HG03095 (cell line): ENCODE data around the gene TAS2R13.

Source experiments
- ATAC-seq: cut with Tn5 transposase; IDR thresholded peaks from one replicate; pipeline ENCODE4 v1.9.1; 2021; ENCODE audit warnings: moderate library complexity; ENCODE audit not compliant: unreplicated experiment

Gene TAS2R13, protein sequence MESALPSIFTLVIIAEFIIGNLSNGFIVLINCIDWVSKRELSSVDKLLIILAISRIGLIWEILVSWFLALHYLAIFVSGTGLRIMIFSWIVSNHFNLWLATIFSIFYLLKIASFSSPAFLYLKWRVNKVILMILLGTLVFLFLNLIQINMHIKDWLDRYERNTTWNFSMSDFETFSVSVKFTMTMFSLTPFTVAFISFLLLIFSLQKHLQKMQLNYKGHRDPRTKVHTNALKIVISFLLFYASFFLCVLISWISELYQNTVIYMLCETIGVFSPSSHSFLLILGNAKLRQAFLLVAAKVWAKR

GRCh38 chr12:10909462-10909861 is at the start of gene TAS2R13:
TAS2R13 (minus strand) TSS chr12:10909562; CDS start chr12:10909298, 264 bp downstream.
- no peak for ATAC-seq

DNA sequence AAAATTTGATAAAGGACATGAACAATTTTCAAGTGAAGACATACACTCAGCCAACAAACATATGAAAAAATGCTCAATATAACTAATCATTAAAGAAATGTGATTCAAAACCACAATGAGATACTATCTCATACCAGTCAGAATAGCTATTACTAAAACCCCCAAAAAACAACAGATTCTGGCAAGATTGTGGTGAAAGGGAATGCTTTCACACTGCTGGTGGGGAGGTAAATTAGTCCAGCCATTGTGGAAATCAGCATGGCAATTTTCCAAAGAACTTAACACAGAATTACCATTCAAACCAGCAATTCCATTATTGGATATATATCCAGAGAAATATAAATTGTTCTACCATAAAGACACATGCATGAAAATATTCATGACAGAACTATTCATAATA is 48.4 kb upstream of the TAS2R13 start:
- no peak for ATAC-seq

DNA sequence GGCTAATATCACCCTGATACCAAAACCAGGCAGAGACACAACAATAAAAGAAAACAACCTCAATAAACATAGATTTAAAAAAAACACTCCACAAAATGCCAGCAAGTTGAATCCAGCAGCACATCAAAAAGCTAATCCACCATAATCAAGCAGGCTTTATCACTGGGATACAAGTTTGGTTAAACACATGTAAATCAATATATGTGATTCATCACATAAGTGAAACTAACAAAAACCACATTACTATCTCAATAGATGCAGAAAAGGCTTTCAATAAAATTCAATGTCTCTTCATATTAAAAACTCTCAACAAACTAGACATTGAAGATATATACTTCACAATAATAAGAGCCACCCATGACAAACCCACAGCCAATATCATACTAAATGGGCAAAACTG is 46.7 kb upstream of the TAS2R13 start:
- ATAC-seq = no peak

DNA sequence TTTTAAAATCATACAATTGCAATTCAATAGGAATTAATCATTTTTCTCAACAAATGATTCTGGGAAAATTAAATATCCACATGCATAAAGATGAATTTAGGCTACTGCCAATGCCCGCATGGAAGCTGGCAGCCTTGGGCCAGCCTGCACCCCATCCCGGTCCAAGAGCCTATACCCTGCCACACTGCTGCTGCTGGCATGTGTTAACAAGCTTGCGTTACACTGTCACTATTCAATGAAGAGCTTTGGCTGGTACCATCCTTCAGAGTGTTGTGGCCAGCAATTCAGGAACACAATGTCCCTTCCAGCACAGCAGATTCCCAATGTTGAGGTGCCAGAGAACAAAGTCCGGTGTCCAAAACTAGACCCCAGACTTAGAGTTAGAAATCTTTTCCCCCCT is 43.3 kb upstream of the TAS2R13 start:
- no peak for ATAC-seq

DNA sequence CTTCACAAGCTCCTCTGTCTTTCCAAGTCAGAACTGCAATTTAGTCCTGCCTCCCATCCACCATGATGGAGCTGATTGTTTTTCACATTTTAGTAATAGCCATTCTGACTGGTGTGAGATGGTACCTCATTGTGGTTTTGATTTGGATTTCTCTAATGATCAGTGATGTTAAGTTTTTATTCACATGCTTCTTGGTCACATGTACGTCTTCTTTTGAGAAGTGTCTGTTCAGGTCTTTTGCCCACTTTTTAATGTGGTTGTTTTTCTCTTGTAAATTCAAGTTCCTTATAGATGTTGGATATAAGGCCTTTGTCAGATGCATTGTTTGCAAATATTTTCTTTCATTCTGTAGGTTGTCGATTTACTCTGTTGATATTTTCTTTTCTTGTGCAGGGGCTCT is 33.8 kb upstream of the TAS2R13 start:
- ATAC-seq = no peak

- ATAC-seq = no peak
Measured at GRCh38 chr12:10941916-10942607, 32.7 kb upstream of the TAS2R13 start.

GRCh38 chr12:10941369-10941768 is 32.0 kb upstream of the TAS2R13 start:
- ATAC-seq = no peak

GRCh38 chr12:10940389-10940788 is 31.0 kb upstream of the TAS2R13 start:
- ATAC-seq = no peak

DNA sequence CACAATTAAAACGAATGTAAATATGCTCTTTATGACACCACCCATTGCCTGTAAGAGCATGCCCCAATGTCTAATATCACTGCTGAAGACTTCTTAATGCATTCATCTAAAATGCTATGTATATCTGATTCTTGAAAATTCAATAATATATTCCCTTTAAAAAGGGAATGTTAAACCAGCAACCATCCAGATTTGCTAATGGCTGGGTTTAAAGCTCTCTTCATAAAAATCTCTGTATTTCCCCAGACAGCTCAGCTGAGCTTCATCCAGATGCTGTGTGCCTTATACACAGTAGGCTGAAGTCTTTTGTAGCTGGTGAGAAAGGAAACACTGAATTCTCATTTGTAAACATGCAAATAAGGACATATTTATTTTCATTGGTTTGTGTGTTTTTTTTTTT is 29.8 kb upstream of the TAS2R13 start, which contains the start of gene TAS2R14:
Gene TAS2R14, minus strand, starts transcription at position 101 of the 400 bp plus-strand sequence. Its CDS starts 56 bp downstream, at position 45.
- ATAC-seq = no peak

DNA sequence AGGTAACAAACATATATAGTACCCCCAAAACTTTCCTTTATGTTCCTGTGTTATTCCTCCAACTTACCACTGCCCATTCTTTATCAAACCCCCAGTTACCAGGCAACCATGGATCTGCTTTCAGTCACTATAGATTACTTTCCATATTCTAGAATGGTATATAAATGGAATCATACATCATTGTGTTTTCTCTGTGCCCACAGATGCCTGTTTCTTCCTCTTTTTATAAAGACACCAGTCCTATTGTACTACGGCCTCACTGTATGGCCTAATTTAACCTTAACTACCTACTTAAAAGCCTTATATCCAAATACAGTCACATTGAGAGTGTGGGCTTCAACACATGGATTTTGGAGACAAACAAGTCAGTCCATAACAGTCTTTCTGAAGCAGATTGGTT is 27.1 kb upstream of the TAS2R13 start:
- no peak for ATAC-seq

DNA sequence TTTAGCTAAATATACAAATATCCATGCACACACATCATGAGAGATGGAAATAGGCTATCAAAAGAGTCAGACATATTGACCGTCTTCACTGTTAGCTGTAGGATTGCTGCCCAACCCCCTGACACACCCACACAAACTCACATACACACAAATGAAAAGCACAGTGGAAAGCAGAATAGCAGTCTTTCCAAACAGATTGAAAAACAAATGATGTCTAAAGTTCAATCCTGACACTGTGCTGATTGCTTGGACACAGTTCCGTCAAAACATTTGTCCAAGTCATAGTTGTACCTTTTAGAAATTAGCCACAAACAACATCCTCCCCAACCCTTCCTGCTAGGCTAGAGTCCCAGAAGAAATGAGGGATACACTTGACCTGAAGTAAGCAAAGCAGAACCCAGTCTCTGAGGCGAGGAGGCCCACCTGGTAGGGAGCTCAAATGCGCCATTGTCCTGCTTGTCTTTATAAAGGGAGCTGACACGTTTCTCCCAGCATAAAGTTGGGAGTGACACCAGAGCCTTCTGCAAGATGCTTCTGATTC is 19.5 kb upstream of the TAS2R13 start, which contains the start of gene PRH2:
Gene PRH2, plus strand, starts transcription at position 491 of the 541 bp plus-strand sequence. Its CDS starts 38 bp downstream, at position 529.
- no peak for ATAC-seq

DNA sequence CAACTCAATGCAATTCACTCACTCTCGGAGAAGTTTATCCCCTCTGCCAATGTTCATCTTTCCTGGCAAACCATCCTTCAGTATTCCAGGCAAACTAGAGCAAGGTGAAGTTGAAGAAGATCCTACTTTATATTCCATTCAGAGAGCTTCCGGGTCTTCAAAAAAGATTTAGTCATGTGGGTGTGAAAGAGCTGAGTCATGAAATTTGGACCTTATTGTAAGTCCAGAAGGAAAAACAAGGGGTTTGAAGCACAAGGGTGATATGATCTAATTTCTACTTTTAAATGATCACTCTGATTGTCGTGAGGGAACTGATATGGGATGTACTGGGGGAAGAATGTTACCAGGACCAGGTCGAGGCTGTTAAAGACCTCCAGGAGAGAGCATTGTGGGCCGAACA is 16.9 kb upstream of the TAS2R13 start:
- ATAC-seq = no peak

- ATAC-seq = no peak
Measured at GRCh38 chr12:10919809-10920208, 10.4 kb upstream of the TAS2R13 start.

DNA sequence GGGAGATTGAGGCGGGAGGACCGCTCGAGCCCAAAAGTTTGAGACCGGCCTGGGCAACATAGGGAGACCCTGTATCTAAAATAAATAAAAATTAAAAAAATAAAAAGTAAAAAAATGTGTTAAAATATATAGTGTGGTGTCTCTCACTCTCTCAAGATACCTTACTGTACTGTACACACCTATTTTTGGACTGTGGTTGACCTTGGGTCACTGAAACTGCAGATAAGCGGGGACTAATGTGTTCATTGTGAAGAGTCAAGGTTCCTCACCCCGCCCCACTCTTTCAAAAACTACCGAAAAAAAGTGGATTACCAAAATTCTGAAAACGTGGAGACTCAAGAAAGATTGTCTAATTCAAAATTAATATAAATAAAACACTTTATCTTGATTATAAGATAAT is 1.0 kb upstream of the TAS2R13 start:
- no peak for ATAC-seq

GRCh38 chr12:10904686-10905085 is 4.7 kb downstream of the TAS2R13 start:
- no peak for ATAC-seq

DNA sequence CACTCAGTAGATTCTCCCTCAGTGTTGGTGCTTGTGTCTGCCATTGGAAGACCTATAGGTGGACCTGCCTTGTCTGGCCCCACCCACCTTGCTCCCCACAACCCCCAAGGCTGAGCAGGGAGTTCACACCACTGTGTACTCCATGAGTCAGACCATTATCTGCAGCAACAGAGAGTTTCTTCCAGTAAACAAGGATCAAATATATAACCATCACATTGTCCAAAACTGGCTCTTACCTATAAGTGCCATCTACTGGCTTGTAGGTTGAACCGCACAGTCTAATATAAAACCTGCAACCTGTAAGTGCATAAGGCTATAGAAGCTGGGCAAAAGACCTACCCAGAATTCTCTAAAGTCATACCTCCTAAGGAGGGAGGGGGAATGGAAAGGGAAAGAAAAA is 7.9 kb downstream of the TAS2R13 start:
- ATAC-seq = no peak

DNA sequence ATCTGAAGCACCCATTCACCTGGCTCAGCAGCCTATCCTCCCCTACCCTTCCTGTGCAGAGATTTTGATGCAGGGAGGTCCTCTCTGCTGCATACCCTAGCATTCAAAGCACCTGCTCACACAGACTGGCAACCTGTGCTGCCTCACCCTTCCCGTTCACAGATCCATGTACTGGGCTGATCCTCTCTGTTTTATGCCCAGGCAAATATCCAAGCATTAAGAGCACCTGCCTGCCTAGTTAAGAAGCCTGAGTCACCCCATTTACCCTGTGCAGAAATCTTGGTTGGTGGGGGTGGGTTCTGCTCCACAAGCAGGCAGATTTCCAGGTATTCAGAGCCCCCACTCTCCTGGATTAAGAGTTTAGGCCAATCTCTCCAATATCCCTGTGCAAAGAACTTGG is 8.4 kb downstream of the TAS2R13 start:
- ATAC-seq = no peak

- no peak for ATAC-seq
Measured at GRCh38 chr12:10900530-10900929, 8.8 kb downstream of the TAS2R13 start.

DNA sequence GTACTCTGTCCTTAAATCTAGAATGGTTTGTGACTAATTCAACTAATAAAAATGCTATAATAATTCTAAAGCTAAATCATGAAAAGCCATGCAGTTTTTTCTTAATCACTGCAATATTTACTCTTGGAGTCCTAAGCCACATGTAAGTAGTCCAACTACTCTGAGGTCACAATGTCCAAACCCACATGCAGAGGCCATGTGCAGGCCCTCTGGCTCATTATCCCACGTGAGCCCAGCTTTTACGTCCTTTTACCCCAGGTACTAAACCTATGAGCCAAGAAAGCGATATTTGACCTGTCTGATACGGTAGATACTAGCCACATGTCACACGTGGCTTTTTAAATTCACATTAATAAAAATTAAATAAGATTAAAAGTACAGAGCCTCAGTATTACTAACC is 12.5 kb downstream of the TAS2R13 start:
- no peak for ATAC-seq

DNA sequence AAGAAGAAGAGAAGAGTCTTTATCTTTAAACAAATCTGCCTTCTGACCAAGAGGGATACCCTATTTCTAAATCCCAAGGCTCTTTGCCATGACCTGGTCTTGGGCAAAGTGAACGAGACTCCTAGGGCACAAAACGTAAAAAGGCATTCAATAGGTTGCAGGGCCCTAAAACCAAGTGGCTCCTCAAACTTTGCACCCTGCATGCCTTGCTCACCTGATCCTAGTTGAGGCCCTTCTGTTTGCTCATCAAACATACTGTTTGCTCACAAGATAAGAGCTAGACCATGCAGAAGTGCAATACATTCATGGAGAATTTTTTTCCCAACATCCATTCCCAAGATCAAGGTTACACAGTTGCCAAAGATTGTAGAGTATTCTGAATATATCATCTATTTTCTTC is 17.4 kb downstream of the TAS2R13 start:
- no peak for ATAC-seq

- ATAC-seq = no peak
Measured at GRCh38 chr12:10889226-10889625, 20.1 kb downstream of the TAS2R13 start.

GRCh38 chr12:10884086-10884725 is 25.2 kb downstream of the TAS2R13 start, which contains the start of gene PRH1:
PRH1 (minus strand) TSS chr12:10884255; CDS start chr12:10884217, 38 bp downstream.
- no peak for ATAC-seq
